Activated CD4-positive, CD25-positive, alpha-beta regulatory T cell treated with anti-CD3 and anti-CD28 coated beads, Interleukin-2, amount 50 U/mL, for 24 hours (primary cell): ENCODE results near the gene PGBD5.

Experiments
- ATAC-seq, 2 donors: fragments of 150-1000 bp; cut with Tn5 transposase; one replicate each; pipeline ENCODE4 v1.10.0; 2021; ENCODE audit warnings: mild to moderate bottlenecking in 1 of 2, moderate library complexity in 1 of 2

The PGBD5 gene

GRCh38 chr1:230395932-230396331, 30.2 kb downstream of the PGBD5 start:
- no peak for ATAC-seq

GRCh38 chr1:230394741-230395140, 31.4 kb downstream of the PGBD5 start:
- ATAC-seq: no peak

- no peak for ATAC-seq
These were observed 32.0 kb downstream of the PGBD5 start for GRCh38 chr1:230394134-230394533.

GRCh38 chr1:230393722-230394121, 32.4 kb downstream of the PGBD5 start:
- ATAC-seq: no peak

GRCh38 chr1:230392920-230393521, 33.1 kb downstream of the PGBD5 start:
- no peak for ATAC-seq

GRCh38 chr1:230392536-230392909, 33.6 kb downstream of the PGBD5 start:
- no peak for ATAC-seq

GRCh38 chr1:230391776-230392535, 34.2 kb downstream of the PGBD5 start:
- ATAC-seq: no peak

- ATAC-seq: no peak
These were observed 35.8 kb downstream of the PGBD5 start for GRCh38 chr1:230390371-230390770.

- no peak for ATAC-seq
These were observed 38.3 kb downstream of the PGBD5 start for GRCh38 chr1:230387876-230388275.

- ATAC-seq: no peak
These were observed 38.8 kb downstream of the PGBD5 start for GRCh38 chr1:230387296-230387695.

- no peak for ATAC-seq
These were observed 39.4 kb downstream of the PGBD5 start for GRCh38 chr1:230386637-230387262.

- no peak for ATAC-seq
These were observed 40.2 kb downstream of the PGBD5 start for GRCh38 chr1:230385930-230386329.

GRCh38 chr1:230385158-230385450, 41.0 kb downstream of the PGBD5 start:
- ATAC-seq: no peak

GRCh38 chr1:230384380-230385157, 41.6 kb downstream of the PGBD5 start:
- no peak for ATAC-seq

GRCh38 chr1:230383425-230383824, 42.7 kb downstream of the PGBD5 start:
- ATAC-seq: no peak

- ATAC-seq: no peak
These were observed 44.1 kb downstream of the PGBD5 start for GRCh38 chr1:230382001-230382491.

GRCh38 chr1:230381585-230381984, 44.5 kb downstream of the PGBD5 start:
- ATAC-seq: no peak

- no peak for ATAC-seq
These were observed 45.1 kb downstream of the PGBD5 start for GRCh38 chr1:230381049-230381467.

- ATAC-seq: no peak
These were observed 46.2 kb downstream of the PGBD5 start for GRCh38 chr1:230379928-230380327.

- no peak for ATAC-seq
These were observed 46.7 kb downstream of the PGBD5 start for GRCh38 chr1:230379462-230379861.

GRCh38 chr1:230377851-230378250, 48.3 kb downstream of the PGBD5 start:
- no peak for ATAC-seq

GRCh38 chr1:230377324-230377723, 48.8 kb downstream of the PGBD5 start:
- no peak for ATAC-seq

GRCh38 chr1:230376296-230376695, 49.8 kb downstream of the PGBD5 start:
- no peak for ATAC-seq
